ENCODE data around the gene CDH23.

The CDH23 gene

GRCh38 chr10:71447676-71448075 lies 51.0 kb downstream of the CDH23 start:
- H3K27ac ChIP-seq = no peak overlapping the region
- H3K79me2 ChIP-seq = no peaks in the 10 kb centered on the region
- no peak overlapping the region for H3K4me3 ChIP-seq (ENCODE audit: low read depth, low read length)
- H2AFZ ChIP-seq = no peak overlapping the region
- TF ChIP-seq, protein P1, sequence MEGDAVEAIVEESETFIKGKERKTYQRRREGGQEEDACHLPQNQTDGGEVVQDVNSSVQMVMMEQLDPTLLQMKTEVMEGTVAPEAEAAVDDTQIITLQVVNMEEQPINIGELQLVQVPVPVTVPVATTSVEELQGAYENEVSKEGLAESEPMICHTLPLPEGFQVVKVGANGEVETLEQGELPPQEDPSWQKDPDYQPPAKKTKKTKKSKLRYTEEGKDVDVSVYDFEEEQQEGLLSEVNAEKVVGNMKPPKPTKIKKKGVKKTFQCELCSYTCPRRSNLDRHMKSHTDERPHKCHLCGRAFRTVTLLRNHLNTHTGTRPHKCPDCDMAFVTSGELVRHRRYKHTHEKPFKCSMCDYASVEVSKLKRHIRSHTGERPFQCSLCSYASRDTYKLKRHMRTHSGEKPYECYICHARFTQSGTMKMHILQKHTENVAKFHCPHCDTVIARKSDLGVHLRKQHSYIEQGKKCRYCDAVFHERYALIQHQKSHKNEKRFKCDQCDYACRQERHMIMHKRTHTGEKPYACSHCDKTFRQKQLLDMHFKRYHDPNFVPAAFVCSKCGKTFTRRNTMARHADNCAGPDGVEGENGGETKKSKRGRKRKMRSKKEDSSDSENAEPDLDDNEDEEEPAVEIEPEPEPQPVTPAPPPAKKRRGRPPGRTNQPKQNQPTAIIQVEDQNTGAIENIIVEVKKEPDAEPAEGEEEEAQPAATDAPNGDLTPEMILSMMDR (IDR thresholded peaks at IDR 0.05) = no peak
- peaks cover 5% of the 10 kb centered on the region for H3K4me1 ChIP-seq
- H3K9me3 ChIP-seq (ENCODE audit: control insufficient read depth, low read length) = no peaks in the 10 kb centered on the region
- H3K27me3 ChIP-seq (ENCODE audit: control insufficient read depth, insufficient read depth, low read length) = no peaks in the 10 kb centered on the region
- H3K4me2 ChIP-seq (ENCODE audit: low read length) = no peak overlapping the region
- H3K9ac ChIP-seq = no peak overlapping the region
- H3K36me3 ChIP-seq (ENCODE audit: control insufficient read depth, insufficient read depth, low read length) = no peaks in the 10 kb centered on the region

DNA sequence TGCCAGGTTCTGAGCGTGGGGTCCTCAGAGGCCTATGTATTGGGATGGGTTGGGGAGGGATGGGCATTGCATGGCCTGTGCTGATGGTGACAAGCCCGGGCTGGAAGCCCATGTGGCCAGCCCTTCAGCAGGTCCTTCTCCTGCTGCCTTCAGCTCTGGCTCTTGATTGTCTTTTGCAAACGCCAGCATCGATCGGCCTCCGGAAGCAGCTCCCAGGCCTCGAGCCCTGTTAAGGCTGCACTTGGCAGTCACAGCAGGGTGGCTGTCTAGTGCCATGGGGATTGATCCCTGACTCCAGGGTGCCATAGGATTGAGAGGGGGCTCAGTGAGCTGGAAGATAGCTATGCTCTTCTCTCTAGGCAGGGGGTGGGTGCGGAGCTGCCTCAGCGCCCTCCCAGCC lies 51.4 kb downstream of the CDH23 start:
- Histone ChIP-seq H3K4me2 (ENCODE audit: low read length) (no peak overlapping the region), H3K9ac (no peak overlapping the region), H3K27ac (no peak overlapping the region), H3K27me3 (ENCODE audit: control insufficient read depth, insufficient read depth, low read length) (no peaks in the 10 kb centered on the region), H3K4me1 (peaks cover 5% of the 10 kb centered on the region), H2AFZ (no peak overlapping the region), H3K36me3 (ENCODE audit: control insufficient read depth, insufficient read depth, low read length) (no peaks in the 10 kb centered on the region), H3K4me3 (ENCODE audit: low read depth, low read length) (no peak overlapping the region), H3K79me2 (no peaks in the 10 kb centered on the region), H3K9me3 (ENCODE audit: control insufficient read depth, low read length) (no peaks in the 10 kb centered on the region)
- TF ChIP-seq, protein P1 (IDR thresholded peaks at IDR 0.05) = no peak

DNA sequence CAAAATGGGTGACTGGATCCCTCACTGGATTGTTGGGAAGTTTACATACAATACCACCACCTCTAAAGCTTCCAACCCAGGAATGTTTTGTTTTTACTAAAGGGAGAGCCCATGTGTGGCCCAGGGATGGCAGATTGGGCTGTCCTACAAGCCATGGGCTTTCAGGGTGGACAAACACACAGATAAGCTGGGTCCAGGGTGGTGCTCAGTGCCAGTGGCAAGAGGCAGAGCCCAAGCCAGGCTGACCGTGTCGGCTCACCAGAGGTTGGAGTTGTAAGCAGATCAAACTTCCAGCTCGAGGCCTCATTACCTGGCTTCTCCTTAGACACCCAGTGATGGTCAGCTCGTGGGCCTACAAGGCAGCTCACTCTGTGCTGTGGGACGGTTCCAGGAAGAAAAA lies 52.3 kb downstream of the CDH23 start:
- no peaks in the 10 kb centered on the region for H3K27me3 ChIP-seq (ENCODE audit: control insufficient read depth, insufficient read depth, low read length)
- no peaks in the 10 kb centered on the region for H3K9me3 ChIP-seq (ENCODE audit: control insufficient read depth, low read length)
- TF ChIP-seq, protein P1 (IDR thresholded peaks at IDR 0.05) = no peak
- H3K4me2 ChIP-seq (ENCODE audit: low read length) = no peak overlapping the region
- H3K4me3 ChIP-seq (ENCODE audit: low read depth, low read length) = no peak overlapping the region
- no peak overlapping the region for H2AFZ ChIP-seq
- H3K36me3 ChIP-seq (ENCODE audit: control insufficient read depth, insufficient read depth, low read length) = no peaks in the 10 kb centered on the region
- H3K4me1 ChIP-seq = peaks cover 5% of the 10 kb centered on the region
- H3K27ac ChIP-seq = no peak overlapping the region
- no peak overlapping the region for H3K9ac ChIP-seq
- H3K79me2 ChIP-seq = no peaks in the 10 kb centered on the region

GRCh38 chr10:71451754-71452153 lies 55.0 kb downstream of the CDH23 start:
- H3K9me3 ChIP-seq (ENCODE audit: control insufficient read depth, low read length) = no peaks in the 10 kb centered on the region
- H3K36me3 ChIP-seq (ENCODE audit: control insufficient read depth, insufficient read depth, low read length) = no peaks in the 10 kb centered on the region
- H2AFZ ChIP-seq = no peak overlapping the region
- H3K9ac ChIP-seq = no peak overlapping the region
- H3K4me1 ChIP-seq = peaks cover 5% of the 10 kb centered on the region
- TF ChIP-seq, protein P1 (IDR thresholded peaks at IDR 0.05) = no peak
- H3K79me2 ChIP-seq = no peaks in the 10 kb centered on the region
- no peak overlapping the region for H3K27ac ChIP-seq
- H3K4me2 ChIP-seq (ENCODE audit: low read length) = no peak overlapping the region
- H3K4me3 ChIP-seq (ENCODE audit: low read depth, low read length) = no peak overlapping the region
- H3K27me3 ChIP-seq (ENCODE audit: control insufficient read depth, insufficient read depth, low read length) = no peaks in the 10 kb centered on the region

DNA sequence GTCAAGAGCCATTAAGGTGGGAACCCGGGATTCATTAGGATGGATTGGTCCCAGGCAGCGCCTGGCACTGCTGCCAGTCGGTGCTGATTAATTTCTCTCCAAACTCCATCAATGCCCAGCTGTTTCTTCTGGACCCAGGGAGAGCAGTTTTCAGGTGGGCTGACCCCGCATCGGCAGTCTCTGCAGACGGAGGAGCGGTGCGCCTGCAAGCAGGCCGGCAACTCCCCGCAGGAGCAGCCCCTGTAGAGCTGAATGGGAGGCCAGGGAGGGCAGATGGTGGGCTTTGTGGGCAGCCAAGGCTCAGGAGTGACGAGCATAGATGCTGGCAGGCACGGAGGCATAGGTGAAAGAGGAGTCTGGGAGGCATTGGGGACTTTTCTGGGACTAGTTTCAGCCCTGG lies 56.5 kb downstream of the CDH23 start:
- H2AFZ ChIP-seq = no peak overlapping the region
- no peaks in the 10 kb centered on the region for H3K79me2 ChIP-seq
- no peak overlapping the region for H3K4me2 ChIP-seq (ENCODE audit: low read length)
- H3K4me1 ChIP-seq = peaks cover 5% of the 10 kb centered on the region
- no peak overlapping the region for H3K4me3 ChIP-seq (ENCODE audit: low read depth, low read length)
- no peaks in the 10 kb centered on the region for H3K36me3 ChIP-seq (ENCODE audit: control insufficient read depth, insufficient read depth, low read length)
- TF ChIP-seq, protein P1 (IDR thresholded peaks at IDR 0.05) = no peak
- H3K9me3 ChIP-seq (ENCODE audit: control insufficient read depth, low read length) = no peaks in the 10 kb centered on the region
- no peak overlapping the region for H3K9ac ChIP-seq
- H3K27ac ChIP-seq = no peak overlapping the region
- no peaks in the 10 kb centered on the region for H3K27me3 ChIP-seq (ENCODE audit: control insufficient read depth, insufficient read depth, low read length)
